GM19099 (cell line): Measurements from ENCODE around the gene AGPS.

ENCODE experiments used
- POLR2A ChIP-seq: IDR thresholded peaks from 3 replicates; pipeline ENCODE4 v1.6.1; 2011; ENCODE audit warnings: low read depth; ENCODE audit not compliant: insufficient read length; ENCODE audit errors: extremely low read depth

AGPS gene

GRCh38 chr2:177380181-177380580 is 12.4 kb upstream of the AGPS start:
- no peak for TF ChIP-seq POLR2A

- TF ChIP-seq POLR2A = no peak
Measured at GRCh38 chr2:177383935-177384334, 8.6 kb upstream of the AGPS start.

GRCh38 chr2:177385151-177385550 is 7.4 kb upstream of the AGPS start:
- TF ChIP-seq POLR2A = no peak

DNA sequence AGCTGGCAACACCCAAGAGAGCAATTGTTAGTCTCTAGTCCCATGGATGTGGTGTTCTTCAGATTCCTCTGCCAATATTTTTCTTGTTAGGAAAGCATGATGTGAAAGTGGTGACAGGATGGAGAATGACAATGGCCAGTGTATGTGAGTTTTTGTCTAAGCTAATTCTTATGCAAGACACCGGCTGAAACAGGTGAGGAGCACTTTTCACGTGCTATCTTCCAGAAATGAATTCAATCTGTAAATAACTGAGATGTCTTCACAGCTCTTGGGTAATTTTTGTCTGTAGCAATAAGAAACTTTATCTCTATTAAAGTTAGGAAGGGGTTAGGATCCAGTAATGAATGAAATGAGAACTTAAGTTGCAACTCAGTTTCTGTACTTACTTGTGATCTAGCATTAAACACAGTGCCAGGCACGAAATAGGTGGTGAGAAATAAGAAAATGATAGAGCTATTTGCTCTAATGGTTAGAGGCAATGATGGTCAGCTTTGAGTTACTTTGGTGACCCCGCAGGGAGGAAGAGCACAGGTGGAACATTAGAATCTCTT is 676 bp upstream of the AGPS start:
- TF ChIP-seq POLR2A = no peak

GRCh38 chr2:177393203-177393755 is 706 bp downstream of the AGPS start:
- no peak for TF ChIP-seq POLR2A

- no peak for TF ChIP-seq POLR2A
Measured at GRCh38 chr2:177393824-177394593, 1.4 kb downstream of the AGPS start.

- no peak for TF ChIP-seq POLR2A
Measured at GRCh38 chr2:177394594-177394973, 2.0 kb downstream of the AGPS start.

GRCh38 chr2:177395351-177396065 is 2.9 kb downstream of the AGPS start:
- no peak for TF ChIP-seq POLR2A

- no peak for TF ChIP-seq POLR2A
Measured at GRCh38 chr2:177396703-177397460, 4.3 kb downstream of the AGPS start.

GRCh38 chr2:177397481-177398289 is 5.1 kb downstream of the AGPS start:
- TF ChIP-seq POLR2A = no peak

- no peak for TF ChIP-seq POLR2A
Measured at GRCh38 chr2:177398290-177398683, 5.7 kb downstream of the AGPS start.

DNA sequence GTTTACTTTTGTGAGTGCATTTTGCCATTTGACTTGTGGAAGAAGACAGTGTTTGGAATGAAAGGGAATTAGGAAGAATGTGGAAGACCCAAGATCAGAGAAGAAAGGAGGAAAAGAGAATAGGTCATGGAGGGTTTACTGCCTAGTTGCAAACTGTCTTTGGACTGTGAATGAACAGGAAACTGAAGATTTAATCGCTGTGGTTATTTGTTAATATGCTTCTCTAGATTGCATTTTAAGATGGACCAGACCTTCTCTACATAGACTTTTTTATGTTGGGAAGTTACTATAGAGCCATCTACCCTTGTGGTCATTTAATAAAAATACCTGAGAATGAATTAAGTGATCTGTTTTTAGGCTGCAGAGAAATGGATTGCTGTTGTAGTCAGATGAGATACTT is 6.2 kb downstream of the AGPS start:
- no peak for TF ChIP-seq POLR2A

DNA sequence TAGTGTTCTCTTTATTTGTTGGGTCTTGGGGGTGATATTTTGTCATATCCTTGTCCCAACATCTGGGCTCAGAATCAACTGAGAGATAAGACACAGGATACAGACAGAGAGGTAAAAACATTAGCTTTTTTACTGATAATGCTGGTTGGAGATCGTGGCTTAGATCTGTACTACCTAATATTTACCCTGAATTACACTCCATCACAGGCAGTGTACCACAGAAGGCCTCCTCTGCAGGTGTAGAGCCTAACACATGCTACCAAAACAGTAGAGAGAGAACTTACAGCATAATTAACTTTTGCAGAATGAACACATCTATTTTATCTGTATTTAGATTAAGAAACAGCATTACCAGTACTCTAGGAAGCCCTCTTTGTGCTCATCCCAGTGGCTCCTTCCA is 6.8 kb downstream of the AGPS start:
- no peak for TF ChIP-seq POLR2A

DNA sequence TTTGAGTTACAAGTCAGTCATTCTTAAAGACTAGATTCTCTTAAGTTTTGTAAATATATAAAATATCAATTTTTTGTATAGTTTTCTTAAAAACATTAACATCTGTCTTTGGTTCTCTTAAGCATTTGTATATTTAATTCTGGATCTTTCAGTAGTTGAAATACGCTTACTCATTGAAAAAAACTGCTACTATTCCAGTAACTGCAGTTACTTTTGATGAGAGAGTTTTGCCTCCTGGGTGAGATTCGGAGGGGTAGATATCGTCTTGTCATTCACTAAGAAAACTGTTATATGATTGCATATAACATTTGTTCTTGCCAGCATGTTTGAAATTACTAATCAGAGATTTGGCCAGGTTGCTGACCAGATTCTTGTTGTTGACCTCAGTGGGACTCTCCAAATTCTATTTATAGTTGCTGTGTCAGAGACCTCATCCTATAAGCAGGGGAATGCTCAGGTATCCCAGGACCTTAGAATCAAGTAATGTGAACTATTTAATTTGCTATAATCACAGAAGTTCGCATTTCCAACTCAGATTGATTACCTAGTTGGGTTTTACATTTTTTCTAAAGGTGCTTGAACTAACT is 7.9 kb downstream of the AGPS start:
- TF ChIP-seq POLR2A = no peak
